ENCODE measurements around the gene NRIP2.
"Not testable (repeated sequence)": the region's sequence is repeated elsewhere in the genome, so short reads cannot be mapped to it uniquely, and the experiment has no call there.

Gene NRIP2

GRCh38 chr12:2864198-2864597, 29.4 kb upstream of the NRIP2 start:
- no peak overlapping the region for H3K4me3 ChIP-seq (ENCODE audit: low read depth, low read length)
- no peak for DNase-seq (ENCODE audit: low read depth)
- TF ChIP-seq CTCF (IDR thresholded peaks at IDR 0.05; ENCODE audit: control insufficient read depth, extremely low read depth, insufficient read depth) = no peak

GRCh38 chr12:2863402-2863801, 28.6 kb upstream of the NRIP2 start:
- not testable (repeated sequence) for H3K4me3 ChIP-seq (ENCODE audit: low read depth, low read length); DNase-seq (ENCODE audit: low read depth)

- no peak for TF ChIP-seq CTCF (IDR thresholded peaks at IDR 0.05; ENCODE audit: control insufficient read depth, extremely low read depth, insufficient read depth)
- H3K4me3 ChIP-seq (ENCODE audit: low read depth, low read length) = no peak overlapping the region
Measured at GRCh38 chr12:2862876-2863275, 28.0 kb upstream of the NRIP2 start.

GRCh38 chr12:2860170-2860569, 25.3 kb upstream of the NRIP2 start:
- no peak for DNase-seq (ENCODE audit: low read depth)
- TF ChIP-seq CTCF (IDR thresholded peaks at IDR 0.05; ENCODE audit: control insufficient read depth, extremely low read depth, insufficient read depth) = no peak
- H3K4me3 ChIP-seq (ENCODE audit: low read depth, low read length) = no peak overlapping the region

More at GRCh38 chr12:2862876-2863275, 28.0 kb upstream of the NRIP2 start:
- no peak for DNase-seq (ENCODE audit: low read depth)

GRCh38 chr12:2858944-2859421, 24.1 kb upstream of the NRIP2 start:
- no peak for TF ChIP-seq CTCF (IDR thresholded peaks at IDR 0.05; ENCODE audit: control insufficient read depth, extremely low read depth, insufficient read depth)
- no peak for DNase-seq (ENCODE audit: low read depth)
- H3K4me3 ChIP-seq (ENCODE audit: low read depth, low read length) = no peak overlapping the region

- DNase-seq (ENCODE audit: low read depth) = no peak
- no peak overlapping the region for H3K4me3 ChIP-seq (ENCODE audit: low read depth, low read length)
- no peak for TF ChIP-seq CTCF (IDR thresholded peaks at IDR 0.05; ENCODE audit: control insufficient read depth, extremely low read depth, insufficient read depth)
Measured at GRCh38 chr12:2858334-2858733, 23.5 kb upstream of the NRIP2 start.

- H3K4me3 ChIP-seq (ENCODE audit: low read depth, low read length) = no peak overlapping the region
- no peak for TF ChIP-seq CTCF (IDR thresholded peaks at IDR 0.05; ENCODE audit: control insufficient read depth, extremely low read depth, insufficient read depth)
- DNase-seq (ENCODE audit: low read depth) = no peak
Measured at GRCh38 chr12:2857576-2857975, 22.7 kb upstream of the NRIP2 start.

Measured in LNCaP clone FGC (cell line).